NCI-H2171 (cell line): ENCODE results near the gene KCNK7.

Experiments
- DNase-seq: peaks from one replicate; lab custom pipeline; 2025; lab: John Stamatoyannopoulos, UW

The KCNK7 gene

GRCh38 chr11:65586676-65587075, 8.9 kb downstream of the KCNK7 start:
- DNase-seq, result no peak

- no peak for DNase-seq
These were observed 9.4 kb downstream of the KCNK7 start for GRCh38 chr11:65586247-65586630.

DNA sequence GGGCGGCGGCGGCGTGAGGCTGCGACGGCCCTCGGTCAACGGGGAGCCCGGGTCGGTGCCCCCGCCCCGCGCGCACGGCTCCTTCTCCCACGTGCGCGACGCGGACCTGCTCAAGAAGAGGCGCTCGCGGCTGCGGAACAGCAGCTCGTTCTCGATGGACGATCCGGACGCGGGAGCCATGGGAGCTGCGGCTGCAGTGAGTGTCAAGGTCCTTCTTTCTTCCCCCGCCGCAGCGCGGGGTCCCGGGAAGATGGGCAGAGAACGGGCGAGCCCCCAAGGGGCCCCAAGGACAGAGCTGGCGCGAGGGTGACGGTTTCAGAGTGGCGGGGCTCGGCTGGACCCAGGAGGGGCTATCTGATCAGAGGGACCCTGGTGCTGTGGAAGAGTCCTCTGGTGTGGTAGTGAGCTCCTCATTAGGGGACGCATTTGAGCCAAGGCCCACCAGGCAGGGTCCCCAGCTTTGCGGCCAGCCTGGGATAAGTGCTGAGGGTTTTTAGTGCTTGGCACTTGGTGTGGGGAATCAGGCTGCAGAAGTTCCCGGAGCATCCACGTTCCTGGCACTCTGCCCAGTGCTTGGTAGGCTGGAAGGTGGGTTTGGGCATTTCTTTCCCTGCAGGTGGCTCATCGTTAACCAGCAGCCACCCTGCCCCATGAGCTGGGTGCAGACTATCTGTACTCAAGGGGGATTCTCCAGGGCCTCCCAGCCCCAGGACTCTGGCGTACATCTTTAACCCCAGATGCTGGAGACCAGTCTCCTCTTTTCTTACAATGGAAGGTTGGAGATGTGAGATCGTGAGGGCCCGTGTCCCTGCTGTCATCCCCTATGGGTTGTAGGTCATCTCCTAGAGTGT, 10.0 kb downstream of the KCNK7 start:
- DNase-seq, result no peak

DNA sequence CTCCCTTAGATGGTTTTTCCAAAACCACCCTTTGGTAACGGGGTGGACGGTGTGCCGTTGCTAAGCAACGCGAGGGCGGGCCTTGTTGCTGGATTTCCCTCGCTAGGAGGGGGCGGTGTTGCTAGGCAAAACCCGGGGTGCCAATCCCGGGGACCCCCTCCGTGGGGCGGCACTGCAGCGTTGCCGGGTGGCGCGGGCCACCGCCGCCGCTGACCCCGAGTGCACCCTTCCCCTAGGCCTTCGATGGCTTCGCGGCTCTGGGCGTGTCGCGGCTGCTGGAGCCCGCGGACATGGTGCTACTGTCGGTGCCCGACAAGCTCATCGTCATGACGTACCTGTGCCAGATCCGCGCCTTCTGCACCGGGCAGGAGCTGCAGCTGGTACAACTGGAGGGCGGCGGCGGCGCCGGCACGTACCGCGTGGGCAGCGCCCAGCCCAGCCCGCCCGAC, 10.9 kb downstream of the KCNK7 start:
- DNase-seq, result no peak

DNA sequence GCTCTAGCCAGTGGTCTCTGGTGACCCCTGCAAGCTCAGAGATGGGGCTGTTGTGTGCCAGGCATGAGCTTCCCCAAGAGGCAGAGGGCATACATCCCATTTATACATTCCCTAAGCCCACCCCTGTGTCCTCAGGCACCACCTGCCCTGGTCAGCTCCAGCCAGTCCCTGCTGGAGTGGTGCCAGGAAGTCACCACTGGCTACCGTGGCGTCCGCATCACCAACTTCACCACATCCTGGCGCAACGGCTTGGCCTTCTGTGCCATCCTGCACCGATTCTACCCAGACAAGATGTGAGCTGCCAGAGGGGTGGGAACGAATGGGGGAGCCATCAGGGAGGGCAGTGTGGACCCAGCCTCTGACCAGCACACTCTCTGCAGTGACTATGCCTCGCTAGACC, 11.5 kb downstream of the KCNK7 start:
- DNase-seq, result no peak

DNA sequence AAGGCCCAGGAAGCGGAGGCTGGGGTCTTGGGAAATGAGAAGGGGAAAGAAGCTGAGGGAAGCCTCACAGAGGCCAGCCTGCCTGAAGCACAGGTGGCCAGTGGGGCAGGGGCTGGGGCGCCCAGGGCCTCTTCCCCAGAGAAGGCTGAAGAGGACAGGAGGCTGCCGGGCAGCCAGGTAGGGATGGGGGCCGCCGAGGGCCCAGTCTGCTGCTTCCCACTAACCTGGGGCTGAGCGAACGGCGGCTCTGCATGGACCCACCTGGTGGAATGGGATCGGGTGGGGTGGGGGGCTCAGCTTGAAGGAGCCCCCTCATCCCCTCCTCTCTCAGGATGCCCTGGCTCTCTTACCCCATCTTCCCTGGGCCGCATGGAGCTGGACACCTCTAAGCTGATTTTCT, 12.0 kb downstream of the KCNK7 start:
- DNase-seq, result no peak

DNA sequence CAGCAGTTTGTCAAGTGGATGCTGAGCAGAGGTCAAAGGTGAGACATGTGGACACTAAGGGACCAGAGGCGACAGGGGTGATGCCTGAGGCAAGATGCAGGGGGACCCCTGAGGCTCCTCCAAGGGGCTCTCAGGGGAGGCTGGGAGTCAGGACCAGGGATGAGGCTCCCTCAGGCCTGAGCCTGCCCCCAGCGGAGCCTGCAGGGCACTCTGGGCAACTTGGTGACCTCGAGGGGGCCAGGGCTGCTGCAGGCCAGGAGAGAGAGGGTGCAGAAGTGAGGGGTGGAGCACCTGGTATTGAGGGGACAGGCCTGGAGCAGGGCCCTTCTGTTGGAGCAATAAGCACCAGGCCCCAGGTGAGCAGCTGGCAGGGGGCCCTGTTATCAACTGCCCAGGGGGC, 13.7 kb downstream of the KCNK7 start:
- no peak for DNase-seq

GRCh38 chr11:65580756-65581155, 14.8 kb downstream of the KCNK7 start:
- no peak for DNase-seq

DNA sequence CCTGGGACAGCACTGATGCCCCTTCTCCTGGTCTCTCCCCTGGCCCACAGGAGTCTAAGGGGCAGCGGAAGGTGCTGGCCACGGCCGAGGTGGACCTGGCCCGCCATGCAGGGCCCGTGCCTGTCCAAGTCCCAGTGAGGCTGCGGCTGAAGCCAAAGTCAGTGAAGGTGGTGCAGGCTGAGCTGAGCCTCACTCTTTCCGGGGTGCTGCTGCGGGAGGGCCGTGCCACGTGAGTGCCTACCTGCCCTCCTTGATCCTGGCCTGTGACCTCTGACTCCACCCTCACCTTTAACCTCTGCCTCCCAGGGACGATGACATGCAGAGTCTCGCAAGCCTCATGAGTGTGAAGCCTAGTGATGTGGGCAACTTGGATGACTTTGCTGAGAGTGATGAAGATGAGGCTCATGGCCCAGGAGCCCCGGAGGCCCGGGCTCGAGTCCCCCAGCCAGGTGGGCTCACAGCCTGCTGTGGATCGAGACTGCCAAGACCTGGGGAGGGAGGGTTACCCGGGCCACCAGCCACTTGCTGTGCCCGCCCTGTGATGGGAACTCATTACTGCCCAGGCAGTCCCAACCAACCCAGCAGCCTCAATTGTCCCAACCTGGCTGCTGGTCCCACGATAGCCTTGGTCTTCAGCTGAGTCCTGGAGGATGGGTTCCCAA, 15.4 kb downstream of the KCNK7 start:
- DNase-seq, result no peak

DNA sequence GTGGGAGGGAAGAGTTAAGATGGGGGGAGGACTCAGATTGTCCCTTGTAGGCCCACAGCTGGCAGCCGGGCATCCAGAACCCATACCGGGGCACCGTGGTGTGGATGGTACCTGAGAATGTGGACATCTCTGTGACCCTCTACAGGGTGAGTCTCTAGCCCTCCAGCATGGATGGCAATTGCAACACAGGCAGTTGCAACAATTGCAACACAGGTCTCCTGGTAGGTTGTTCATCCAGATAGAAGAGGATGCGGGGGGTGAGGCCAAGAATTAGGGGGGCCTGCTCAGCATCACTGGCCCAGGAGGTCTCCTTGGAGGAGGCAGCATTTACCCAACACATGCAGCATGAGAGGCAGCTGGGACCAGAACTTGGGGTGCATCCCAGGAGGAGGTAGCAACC, 16.3 kb downstream of the KCNK7 start:
- DNase-seq, result no peak

DNA sequence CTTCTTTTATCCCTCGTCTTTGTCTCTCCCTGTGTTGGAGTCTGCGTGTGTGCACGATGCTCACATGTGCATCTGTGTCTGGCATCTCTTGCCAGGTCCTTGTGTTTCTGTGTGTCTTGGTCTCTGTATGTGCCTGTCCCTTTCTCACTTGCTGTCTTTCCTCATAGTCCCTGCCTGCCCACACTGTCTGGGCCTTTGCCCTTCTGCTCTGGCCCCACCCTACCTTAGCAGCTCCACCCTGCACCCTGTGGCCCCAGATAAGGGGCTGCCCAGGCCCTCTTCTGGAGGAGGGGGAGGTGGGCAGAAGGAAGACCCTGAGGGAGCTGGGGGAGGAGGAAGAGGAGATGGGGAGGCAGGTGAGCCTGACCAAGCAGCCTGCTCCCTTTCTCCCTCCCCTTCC, 16.9 kb downstream of the KCNK7 start:
- no peak for DNase-seq

DNA sequence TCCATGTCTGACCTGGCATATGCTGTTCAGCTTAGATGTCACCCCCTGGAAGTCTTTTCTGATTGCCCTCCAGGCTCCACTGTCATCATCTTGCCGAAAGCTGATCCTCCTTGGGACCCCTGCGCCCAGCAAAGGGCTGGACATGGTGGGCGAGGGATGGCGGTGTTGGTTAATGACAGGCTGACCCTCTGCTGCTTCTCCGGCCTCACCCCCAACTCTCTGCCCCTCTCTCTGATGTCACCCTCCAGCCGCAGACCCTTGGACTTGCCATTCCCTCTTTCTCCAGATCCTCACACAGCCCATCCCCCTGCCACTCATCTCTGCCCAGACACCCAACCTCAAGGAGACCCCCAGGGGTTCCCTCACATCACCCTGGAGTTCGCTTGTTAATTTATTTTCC, 17.5 kb downstream of the KCNK7 start:
- no peak for DNase-seq

GRCh38 chr11:65577756-65578109, 17.9 kb downstream of the KCNK7 start:
- no peak for DNase-seq

DNA sequence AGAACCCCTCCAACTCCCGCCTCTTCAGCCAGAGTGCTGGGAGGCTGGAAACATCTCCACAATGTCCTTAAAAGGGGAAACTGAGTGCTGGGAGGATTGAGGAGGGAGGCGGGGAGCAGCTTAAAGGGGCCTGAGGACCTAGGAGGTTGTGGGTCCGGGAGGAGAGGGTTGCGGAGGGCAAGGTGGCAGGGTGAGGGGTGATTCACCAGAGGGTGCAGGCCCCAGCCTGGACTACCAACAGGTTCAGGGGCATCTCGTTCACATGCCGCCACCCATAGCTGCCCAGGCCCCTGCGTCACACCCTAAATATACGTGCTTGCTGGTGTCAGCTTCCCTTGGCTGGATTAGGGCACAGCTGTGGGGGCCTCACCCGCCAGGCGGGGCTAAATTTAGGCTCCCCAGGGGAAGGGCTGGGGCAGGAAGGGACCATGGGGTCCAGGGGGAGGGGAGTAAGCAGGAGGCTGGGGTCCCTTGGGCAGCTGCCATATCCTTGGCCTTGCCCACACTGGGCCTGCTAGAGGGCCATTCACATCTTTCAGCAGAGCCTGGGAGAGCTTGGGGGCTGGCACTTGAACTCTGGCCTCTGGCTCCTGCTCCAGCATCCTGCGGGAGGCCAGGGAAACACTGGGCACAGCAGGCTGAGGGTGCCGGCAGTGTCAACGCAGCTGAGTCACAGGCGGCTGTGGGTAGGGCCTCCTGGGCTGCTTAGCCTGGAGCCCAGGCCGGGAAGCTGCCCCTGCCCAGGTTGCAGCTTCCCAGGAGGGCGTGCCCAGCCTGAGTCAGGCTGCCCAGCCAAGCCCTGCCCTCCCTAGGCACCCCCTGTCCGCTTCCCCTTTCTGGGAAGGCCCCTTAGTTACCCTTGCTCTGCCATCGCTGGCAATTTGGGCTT, 18.5 kb downstream of the KCNK7 start:
- DNase-seq, result no peak

DNA sequence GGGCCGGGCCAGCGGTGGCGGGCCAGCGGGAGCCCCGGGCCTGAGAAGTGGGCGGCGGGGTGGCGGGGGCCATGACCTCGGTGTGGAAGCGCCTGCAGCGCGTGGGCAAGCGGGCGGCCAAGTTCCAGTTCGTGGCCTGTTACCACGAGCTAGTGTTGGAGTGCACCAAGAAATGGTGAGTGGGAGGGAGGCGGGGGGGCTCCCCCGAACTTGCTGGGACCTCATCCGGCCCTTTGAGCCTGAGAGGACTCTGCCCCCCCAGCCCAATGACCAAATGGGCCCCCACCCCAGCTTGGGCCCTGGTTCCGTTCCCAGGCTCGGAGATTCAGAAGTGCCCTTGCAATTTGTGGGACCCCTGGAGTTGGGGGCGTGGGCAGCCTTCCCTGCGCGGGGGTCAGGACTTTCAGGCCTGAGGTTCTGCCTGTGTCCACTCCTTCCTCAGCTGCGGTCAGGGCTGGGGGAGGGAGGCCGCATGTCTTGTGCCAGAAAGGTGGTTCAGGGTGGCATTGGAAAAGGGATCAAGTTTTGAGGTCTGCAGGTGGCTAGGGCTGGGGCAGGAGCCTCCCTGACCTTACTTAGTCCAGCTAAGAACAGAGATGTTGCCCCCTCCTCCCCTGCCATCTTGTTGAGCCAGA, 19.3 kb downstream of the KCNK7 start:
- DNase-seq, result no peak

GRCh38 chr11:65575568-65576231, 19.9 kb downstream of the KCNK7 start, which contains the start of gene EHBP1L1:
Gene EHBP1L1 (plus strand): TSS chr11:65576053. CDS start chr11:65576303, 250 bp downstream.
- no peak for DNase-seq

DNA sequence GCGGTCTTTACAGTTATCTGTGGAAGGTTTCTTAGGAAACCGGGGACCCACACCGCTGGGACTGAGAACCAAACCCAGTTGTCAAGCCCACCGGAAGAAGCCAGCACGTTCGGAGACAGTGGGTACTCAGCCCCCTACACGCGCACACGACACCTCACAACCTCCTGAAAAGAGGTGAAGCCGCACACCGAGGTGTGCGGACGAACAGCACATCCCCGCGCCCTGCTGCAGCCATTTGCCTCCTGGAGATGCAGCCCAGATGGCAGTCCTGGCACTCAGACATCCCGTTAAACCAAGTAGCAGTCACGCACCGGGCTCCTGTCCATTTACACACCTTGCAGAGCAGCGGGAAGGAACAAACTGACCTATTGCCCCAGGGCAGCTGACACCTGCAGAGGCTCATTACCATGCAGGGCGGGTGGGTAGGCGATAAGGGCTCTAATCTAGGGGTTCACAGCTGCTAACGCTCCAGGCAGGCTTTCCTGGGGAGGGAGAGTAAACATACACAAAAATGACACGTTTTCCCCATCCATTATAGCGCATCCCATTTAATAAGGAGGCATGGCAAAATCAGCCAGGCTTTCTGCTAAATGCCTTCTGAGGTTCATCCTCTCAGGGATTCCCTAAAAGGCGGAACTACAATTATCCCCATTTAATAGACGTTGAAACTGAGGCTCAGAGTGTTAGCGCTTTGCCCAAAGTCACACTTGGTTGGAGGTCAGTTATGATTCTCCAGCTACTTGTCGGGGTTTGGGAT, 20.6 kb downstream of the KCNK7 start:
- no peak for DNase-seq

GRCh38 chr11:65574109-65574810, 21.3 kb downstream of the KCNK7 start:
- no peak for DNase-seq

GRCh38 chr11:65573391-65574079, 22.1 kb downstream of the KCNK7 start:
- no peak for DNase-seq
